HG03378 (cell line): ENCODE measurements around the gene NOS2.
A peak's percentile ranks its signal among the peaks of the same experiment; 100 is the strongest.

ENCODE experiments used
- ATAC-seq: cut with Tn5 transposase; IDR thresholded peaks from one replicate; pipeline ENCODE4 v1.9.1; 2021; ENCODE audit warnings: mild to moderate bottlenecking, moderate library complexity; ENCODE audit not compliant: unreplicated experiment

Gene NOS2

DNA sequence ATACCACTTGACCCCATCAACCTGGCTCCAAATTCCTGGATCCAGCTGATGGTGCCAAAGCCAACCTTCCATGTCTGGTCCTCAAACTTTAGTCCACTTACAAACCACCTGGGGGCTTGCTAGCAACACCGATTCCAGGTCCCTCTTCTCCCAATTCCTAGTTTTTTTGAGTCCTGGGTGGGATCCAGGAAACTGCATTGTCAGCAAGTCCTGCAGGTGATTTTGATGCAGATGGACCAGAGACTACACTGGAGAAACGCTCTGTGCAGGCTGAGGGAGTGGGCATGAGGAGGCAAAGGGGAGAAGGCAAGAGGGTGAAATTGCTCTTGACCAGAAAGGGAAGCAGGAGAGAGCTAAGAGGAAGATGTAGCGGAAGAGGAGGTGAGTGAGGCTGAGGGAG is 21.0 kb upstream of the NOS2 start:
- ATAC-seq, result no peak

DNA sequence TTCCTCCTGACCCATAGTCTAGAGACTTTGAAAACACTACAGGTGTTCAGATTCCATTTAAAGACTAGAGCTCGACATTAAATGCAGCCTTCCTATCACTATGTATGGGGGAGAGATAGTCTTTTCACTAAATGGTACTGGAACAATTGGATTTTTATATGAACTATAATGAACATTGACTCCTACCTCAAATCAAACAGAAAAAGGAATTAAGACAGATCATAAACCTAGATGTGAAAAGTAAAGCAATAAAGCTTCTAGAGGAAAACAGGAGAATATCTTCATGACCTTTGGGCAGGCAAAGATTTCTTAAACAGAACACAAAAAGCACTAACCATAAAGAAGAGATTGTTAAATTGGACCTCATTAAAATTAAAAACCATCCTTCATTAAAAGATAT is 18.8 kb upstream of the NOS2 start:
- no peak for ATAC-seq

DNA sequence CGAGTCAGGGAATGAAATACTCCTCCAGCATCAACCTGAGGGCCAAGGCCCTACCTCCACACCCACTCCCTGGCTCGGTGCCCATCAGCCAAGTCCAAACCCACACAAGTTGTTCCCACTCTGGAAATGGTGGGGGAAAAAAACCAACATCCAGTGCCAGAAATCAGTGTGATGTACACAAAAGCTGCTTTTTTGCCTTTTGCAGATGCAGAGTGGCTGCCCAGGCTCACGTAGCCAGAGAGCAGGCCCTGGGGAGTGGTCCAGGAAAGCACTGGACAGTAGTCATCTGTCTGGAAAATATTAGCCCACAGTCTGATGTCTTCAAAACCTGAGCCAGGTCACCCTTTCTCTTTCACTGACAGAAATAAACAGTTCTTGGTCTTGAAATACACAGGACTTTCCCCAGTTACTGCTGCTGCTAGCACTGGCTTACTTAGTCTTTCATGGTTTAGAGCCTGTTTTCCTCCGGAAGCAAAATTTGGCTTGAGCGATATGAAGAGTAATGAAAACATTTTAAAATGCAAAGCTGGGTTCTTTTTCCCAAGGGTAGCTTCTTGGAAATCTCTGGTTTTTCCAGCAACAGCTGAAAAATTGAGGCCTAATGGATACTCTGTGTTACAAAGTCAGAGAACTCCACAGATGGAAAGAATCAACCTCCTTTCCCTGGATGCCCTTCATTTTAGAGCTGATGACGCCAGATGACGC is 18.2 kb upstream of the NOS2 start:
- ATAC-seq, result no peak

DNA sequence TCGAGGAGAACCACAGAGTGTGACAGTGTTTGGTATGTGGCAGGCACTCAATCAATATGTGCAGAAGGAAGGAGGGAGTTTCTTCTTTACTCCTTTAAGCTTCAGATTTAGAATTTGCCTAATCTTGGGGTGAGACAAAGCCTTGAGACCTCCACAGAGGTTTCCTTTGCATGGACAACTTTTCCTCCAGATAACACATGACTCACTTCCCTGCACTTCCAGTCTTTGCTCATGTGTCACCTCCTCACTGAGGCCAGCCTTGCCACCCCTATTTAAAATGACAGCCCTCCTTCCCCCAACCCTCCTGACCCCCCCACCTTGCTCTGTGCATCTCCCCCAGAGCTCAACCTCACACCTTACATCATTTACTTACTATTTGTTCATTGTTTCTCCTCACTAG is 17.4 kb upstream of the NOS2 start:
- ATAC-seq, result no peak

DNA sequence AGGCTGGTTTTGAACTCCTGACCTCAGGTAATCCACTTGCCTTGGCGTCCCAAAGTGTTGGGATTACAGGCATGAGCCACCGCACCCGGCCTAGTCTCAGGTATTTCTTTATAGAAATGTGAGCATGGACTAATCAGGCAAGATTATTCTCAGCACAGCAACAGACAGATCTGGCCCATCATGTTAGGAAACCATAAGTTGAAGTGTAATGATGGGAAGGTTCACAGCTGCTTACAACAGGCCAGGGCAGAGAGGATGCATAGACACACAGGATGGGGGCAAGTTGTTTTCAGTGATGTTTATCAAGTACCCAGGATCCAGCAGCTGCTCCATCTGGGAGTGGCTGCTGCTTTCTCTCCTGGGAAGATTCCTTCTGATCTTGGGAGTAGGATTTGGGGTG is 16.6 kb upstream of the NOS2 start:
- ATAC-seq, result no peak

DNA sequence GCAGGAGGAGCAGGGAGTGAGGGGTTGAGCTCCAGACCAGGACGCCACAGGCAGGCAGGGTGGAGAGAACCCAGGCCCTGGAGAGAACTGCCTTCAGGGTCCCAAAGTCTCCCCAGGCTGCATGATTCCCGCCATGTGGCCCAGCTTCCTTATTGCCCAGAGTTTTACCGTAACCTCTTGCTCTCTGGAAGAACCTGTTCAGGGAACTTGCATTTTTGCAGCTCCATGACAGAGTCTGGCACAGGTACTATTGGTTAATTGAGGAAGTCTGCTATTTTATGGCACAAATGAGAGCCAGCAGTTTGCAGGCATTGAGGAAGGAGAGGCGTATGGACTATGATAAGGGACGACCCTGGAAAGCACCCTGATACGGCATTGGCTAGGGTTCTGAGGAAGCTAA is 11.6 kb upstream of the NOS2 start:
- ATAC-seq, result no peak

DNA sequence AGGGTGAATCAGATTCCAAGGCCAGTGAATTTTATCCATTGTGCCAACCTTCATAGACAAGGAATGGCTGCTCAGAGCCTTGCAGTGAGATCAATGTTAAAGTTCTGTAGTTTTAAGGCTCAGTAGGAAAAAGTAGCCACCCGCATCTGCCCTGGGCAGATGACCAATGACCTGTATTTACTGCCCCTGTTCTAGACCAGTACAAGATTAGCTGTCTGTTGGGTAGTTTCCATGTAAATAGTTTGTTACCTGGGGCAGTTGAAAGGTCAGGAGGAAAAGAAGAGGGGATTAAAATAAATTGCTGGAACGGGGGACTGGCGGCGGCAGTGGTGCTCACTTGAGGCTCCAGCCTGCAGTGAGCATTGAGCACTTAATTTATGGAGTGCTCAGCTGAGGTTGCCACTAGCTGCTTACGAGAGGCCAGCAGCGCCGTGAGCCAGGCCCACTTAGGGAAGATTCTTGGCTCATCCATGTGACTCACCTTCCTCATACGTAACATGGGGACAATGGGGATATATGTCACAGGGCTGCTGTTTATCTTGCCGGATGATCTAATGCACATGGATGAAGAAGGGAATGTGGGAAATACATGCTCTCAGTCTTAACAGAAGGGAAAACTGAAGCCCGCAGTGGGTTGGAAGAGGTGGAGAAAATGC is 10.7 kb upstream of the NOS2 start:
- no peak for ATAC-seq

DNA sequence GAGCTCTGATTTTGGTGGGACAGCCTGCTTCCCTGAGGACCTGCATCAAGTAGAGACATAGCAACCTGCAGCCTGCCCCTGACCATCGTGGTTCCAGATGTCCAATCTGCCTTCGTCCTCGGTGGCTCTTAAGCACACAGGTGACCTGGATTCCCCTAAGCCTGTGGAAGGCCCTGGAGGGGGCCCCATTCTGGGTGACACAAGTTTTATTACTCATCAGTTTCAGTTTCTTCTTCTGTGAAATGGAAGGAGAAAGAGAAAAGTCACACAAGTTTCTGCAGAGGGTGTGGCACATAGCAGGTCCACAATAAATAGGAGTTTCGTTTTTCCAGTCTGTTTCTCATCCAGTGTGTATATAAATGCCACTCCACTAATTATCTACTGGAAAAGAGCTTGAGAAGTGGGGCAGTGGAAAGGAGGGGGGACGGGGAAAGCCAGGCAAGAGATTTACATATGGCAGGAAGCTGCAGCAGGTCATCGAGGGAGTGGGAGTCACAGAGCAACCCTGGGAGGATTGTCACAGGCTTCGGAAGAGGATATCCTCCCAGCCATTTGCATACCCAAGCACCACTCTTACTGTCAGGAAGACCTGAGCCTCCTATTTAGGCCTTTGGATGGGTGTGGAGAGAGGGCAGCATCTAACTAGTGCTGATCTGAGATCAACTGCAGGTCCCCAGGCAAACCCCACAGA is 10.0 kb upstream of the NOS2 start:
- peak; percentile 43 for ATAC-seq

DNA sequence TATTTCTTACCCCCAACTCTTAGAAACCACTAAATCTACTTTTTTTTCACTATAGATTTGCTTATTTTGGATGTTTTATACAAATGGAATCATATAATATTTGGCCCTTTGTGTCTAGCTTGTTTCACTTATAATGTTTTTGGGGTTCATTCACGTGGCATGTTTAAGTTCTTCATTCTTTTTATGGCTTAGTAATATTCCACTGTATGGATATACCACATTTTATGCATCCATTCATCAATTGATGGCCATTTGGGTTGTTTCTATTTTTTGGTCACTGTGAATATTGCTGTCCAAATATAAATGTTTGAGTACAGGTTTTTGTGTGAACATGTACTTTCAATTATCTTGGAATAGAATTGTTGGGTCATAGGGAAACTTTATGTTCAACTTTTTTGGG is 9.2 kb upstream of the NOS2 start:
- ATAC-seq, result no peak

DNA sequence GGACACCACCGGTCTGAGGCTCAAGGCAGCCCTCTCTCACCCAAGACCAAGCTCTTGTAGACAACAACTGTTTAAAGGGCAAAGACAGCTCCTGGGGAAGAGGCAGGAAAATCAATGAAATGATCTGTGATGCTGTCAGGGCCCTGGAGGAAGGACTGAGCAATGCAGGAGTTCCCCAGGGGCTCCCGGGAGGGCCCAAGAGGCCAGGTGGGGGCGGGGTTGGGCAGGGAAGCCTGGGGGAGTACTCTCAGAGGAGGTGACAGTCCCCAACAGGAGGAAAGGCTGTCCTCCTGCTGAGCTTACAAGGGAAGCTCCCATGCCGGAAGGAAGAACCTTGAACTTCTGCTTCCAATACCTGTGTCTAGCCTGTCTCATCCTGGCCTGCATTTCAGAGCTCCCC is 8.3 kb upstream of the NOS2 start:
- ATAC-seq, result no peak

DNA sequence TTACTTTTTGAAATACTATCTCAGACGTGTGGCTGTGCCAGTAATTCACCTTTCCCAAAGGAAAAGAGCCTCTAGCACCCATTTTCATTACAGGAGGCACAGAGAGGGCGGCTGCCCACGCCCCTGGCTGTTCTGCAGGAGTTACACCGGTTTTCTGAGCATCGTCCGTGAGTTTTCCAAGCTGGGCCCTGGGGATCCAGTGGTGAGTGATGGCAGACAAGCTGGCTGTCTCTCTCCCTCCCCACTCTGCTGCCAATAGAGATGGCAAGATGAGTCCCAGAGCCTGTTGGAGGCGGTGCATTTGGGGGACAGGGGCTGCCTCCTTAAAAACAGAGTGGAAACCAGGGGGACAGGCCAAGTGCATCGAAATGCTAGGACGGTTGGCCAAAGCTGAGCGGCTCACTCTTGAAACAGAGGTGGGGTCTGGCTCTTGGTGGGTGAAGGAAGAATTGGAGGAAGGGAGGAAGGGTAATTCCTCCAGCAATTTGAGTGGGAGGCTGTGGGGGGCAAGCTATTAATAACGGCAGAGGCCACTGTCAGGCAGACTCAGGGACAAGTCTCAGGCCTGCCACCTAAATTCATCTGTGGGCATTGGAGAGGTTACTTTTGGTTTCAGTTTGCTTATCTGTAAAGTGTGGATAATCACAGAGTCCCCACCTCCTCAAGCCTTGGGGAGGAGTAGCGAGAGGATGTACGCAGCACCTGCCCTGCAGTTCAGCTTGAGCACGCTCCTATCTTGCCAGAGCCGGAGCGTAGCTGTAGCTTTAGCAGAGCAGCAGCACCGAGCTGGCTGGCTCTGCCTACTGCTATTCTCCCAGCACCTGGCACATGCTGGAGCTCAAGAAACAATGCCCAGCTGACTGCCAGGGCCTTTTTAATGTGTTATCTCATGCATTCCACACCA is 7.5 kb upstream of the NOS2 start:
- ATAC-seq, result peak; percentile 66

DNA sequence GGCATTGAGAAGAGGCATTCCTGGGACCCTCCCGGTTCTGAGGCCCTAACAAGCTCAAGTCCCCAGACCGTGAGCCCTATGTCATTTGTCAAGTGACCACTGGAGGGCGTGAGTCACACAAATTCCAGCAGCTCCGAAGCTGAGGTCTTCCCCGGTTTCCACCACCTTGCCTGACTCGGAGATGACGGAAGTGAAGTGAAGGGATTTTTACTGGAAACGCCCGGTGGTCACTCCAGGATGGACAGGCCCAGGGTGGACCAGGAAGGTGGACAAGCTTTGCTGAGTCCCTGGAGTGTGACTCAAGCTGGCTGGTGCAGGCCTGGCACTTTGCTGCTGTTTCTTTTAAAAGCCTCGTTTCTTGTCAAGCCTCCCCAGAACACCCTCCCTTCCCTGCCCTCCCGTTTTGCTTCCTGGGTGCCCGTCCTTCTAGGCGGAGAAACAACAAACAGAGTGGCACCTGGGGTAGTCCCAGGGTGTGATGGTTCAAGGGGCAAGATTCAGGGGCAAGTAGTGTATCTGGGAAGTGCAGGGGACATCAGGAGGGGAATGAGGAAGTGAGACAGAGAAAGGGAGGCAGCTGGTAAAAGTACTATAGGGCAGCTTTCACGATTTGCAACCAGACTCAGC is 5.3 kb upstream of the NOS2 start:
- no peak for ATAC-seq

DNA sequence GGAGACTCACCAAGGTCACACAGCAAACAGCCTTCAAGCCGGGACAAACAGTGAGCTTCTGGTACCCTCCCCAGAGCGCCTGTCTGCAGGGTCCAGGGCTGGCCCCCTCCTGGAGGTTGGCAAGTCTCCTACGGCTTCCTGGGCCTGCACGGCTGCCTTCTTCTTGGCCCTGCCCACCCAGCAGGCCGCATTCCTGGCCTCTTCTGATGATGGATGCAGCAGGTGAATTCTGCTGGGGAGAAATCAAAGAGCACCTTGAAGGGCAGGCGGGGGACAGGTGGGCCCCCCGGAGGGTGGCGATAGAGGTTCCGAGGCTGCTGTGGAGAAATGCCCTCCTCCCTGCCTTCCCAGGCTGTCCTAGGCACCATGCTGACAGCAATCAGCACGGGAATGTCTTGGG is 3.8 kb upstream of the NOS2 start:
- no peak for ATAC-seq

DNA sequence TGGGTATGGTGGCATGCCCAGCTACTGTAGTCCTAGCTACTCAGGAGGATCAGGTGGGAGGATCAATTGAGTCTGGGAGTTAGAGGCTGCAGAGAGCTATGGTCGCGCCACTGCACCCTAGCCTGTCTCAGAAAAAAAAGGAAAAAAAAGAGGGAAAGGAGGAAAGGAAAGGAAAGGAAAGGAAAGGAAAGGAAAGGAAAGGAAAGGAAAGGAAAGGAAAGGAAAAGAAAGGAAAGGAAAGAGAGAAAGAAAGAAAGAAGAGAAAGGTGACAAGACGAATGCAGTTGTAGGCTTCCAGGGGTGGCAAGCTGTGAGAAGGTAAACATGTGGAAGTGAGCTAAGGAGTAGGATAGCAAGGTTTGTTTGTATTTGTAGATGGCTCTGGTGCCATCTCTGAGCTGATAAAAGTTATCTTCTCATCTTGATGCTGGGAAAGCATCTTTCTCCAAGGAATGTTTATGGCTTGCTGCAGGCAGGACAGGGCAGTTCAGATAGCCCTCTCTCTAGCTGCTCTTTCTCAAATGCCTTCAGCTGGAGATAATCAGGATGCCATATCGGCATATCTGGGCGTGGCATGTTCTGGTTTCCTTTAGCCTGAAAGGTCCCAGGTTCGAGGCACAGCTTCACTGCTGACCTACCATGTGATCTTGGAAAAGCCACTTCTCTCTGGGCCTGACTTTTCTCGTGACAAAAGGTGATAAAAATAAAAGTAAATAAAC is 2.8 kb upstream of the NOS2 start:
- ATAC-seq, result no peak

DNA sequence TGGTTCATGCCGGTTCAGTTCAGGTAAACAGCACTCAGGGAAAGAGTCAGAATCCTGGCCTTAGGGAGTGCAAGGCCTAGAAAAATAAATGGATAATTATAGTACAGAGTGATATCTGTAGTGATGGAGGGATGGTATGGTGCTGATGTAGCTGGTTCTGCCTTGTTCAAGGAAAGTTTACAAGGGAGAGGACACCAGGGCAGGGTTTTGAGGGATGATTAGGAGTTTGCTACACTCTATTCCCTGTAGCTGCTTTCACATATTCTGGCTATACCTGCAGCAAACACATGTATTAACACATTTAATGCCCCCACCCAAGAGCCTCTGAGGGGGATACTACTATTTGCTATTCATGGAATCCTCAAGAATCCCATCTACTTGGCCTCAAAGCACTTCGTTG is 1.7 kb upstream of the NOS2 start:
- ATAC-seq, result no peak

DNA sequence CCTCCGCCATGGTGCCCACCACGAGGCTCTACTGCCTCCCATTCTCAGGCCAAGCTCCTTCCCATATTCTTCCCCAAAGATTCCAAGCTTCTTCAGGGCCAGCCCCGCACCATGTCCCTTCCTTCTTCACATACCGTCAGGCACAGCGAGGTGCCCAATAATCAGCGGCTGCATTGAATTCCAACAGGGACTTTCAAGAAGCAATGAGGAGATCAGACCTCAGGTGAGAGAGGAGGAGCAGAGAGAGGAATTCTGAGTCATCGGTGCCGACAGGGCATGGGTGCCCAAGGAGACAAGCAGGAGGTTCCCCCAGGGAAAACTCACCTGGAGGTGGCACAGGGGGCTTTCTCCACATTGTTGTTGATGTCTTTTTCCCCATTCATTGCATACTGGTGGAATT is 2.0 kb downstream of the NOS2 start:
- no peak for ATAC-seq

DNA sequence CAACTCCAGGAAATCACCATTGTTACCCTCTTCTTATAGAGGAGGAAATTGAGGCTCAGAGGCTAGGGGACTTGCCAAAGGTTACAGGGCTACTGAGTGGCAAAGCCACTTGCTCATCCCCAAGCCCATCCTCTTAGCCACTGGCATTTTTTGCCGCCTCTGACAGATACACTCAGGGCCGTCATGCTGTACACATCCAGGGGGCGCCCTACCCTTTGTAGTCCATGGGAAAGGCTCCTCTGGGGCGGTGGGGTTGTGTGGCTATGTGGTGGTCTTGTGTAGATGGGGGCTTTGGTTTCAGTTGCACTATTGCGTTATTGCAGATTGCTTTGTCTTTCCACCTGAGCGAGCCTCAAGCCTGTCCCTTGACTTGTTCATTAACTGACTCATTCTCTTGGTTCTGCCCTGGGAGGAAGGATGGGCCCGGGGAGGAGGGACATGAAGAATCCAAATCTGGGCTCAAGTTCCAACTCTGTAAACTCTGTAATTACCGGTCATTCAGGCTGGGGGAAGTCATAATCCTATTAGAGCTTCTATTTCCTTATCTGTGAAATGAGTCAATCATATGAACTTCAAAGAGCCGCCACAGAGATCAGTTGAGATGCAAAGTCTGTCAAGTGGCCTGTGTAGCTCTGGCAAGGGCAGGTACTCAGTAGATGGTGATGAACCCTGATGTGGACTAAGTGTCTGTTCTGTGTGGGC is 2.8 kb downstream of the NOS2 start:
- no peak for ATAC-seq

DNA sequence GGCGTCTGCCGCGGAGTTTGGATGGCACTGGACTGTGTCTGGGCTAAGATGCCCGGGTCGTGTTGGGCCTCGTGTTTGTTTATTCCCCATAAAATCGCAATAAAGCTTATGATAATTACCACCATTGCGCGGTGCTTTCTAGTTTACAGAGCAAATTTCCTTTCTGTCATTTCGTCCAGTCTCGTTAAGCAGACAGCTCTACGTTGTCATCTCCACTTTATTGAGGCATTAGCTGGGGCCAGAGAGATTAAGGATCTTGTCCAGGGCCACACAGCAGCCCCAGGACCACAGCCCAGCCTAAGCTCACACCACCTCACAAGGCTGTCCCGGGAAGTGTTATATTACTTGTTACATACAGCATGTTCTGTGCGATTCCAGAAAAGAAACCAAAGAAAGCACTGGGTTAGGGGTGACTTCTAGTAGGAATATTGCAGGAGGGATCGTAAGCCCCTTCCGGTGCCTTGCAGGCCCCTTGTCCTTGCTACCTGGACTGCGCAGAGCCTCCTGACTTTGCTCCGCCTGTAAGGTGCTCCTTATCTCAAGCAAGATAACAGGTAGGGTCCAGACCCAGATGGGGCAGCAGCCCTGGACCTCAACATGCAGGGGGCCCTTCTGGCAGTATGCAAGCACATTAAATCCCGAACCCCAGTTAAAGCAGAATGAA is 6.3 kb downstream of the NOS2 start:
- no peak for ATAC-seq
